HG03460 (cell line): Measurements from ENCODE around the gene LRSAM1.

ENCODE experiments used
- ATAC-seq: cut with Tn5 transposase; IDR thresholded peaks from one replicate; pipeline ENCODE4 v1.9.1; 2021; ENCODE audit not compliant: unreplicated experiment

The LRSAM1 gene

DNA sequence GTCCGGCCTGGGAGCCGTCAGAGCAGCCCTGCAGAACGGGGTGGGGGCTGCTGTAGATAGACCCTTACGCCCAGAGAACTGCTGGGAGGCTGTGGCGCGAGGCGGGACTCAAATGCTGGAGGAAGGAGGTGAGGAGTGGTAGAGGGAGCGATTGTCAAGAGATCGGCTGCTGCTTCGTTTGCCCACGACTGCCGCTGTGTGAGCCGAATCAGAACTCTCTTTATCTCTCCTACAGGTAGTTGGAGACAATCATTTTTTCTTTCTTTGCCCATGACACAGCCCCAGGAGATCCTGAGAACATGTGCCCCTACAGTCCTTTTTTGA, 26.7 kb upstream of the LRSAM1 start:
- ATAC-seq: peak; percentile 24

DNA sequence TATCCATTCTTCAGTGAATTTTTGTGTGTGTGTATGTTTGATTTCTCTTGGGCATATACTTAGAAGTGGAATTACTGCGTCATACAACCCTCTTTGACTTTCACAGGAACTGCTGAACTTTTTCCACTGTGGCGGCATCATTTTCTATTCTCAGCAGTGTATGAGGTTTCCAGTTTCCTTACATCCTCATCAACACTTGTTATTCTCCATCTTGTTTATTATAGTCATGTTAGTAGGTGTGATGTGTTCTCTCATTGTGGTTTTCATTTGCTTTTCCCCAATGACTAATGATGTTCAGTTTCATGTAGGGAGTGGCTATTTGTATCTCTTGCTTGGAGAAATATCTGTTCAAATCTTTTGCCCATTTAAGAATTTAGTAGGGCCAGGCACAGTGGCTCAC, 24.6 kb upstream of the LRSAM1 start:
- no peak for ATAC-seq

DNA sequence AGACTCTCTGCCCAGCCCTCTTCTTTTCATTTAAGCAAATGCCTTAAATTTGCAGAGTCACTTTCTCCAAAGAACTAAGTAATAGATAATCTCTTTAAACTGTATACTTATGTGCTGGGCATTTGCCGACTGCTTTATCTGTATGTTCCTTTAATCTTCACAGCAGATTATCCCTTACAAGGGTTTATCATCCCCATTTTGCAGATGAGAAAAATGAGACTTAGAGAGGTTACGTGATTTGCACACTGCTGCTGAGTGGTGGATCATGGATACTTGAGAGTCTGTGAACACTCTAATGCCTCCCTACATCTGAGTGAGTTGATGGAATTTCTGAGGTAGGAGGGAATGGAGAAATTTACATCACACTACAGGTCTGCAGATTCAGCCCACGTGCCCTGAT, 23.0 kb upstream of the LRSAM1 start:
- ATAC-seq: no peak

DNA sequence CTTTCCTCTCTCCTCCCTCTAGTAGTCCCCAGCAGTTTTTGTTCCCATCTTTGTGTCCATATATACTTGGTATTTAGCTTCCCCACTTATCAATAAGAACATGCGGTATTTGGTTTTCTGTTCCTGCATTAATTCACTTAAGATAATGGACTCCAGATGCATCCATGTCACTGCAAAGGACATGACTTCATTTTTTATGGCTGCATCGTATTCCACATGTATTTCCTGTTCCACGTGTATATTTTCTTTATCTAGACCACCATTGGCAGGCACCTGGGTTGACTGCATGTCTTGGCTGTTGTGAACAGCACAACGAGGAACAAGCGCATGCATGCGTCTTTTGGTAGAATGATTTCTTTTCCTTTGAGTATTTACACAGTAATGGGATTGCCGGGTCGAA, 20.9 kb upstream of the LRSAM1 start:
- ATAC-seq: no peak

DNA sequence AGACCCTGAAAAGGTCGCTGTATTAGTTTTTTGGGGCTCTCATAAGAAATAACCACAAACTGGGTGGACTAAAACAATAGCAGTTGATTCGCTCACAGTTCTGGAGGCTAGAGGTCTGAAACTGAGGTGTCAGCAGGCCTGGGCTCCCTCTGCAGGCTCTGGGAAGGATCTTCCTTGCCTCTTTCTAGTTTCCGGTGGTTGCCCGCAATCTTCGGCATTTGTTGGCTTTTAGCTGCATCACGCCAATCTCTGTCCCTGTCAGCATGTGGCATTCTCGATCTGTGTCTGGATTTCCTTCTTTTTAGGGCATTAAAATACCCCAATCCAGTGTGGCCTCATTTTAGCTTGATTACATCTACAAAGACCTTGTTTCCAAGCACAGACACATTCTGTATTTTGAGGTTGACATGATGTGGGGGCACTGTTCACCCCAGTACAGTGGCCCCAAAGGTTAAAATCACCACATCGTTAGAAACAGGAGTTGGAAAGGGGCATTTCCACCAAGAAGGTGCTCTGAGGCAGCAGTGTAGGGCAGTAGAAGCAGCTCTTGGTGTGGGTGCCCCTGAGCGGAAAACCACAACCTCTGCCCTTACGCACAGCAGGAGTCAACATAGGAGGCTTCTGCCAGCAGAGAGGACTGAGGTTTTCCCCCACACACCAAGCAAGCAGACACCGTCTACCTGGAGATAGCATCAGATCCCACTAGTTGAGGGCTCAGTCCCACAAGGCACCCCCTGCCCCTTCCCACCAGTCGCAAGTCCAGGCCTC, 13.6 kb upstream of the LRSAM1 start:
- no peak for ATAC-seq

DNA sequence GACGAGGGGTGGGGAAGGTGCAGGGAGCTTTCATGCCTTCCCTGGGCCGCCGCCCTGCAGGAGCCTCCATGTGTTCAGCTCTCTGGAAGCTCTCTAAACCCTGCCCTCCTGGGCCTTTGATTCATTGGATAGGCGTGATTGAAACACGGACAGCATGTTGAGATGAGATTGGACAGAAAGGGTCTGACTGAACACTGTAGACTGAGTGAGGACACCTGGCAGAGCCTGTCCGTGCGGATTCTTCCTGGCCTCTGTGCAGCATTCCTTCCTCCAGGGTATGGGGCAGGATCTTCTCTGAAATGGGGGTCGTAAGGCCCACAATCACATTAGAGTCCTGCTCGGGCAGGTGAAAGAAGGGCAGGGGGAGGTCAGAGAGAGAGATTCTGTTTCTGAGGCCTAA, 12.9 kb upstream of the LRSAM1 start:
- ATAC-seq: no peak

DNA sequence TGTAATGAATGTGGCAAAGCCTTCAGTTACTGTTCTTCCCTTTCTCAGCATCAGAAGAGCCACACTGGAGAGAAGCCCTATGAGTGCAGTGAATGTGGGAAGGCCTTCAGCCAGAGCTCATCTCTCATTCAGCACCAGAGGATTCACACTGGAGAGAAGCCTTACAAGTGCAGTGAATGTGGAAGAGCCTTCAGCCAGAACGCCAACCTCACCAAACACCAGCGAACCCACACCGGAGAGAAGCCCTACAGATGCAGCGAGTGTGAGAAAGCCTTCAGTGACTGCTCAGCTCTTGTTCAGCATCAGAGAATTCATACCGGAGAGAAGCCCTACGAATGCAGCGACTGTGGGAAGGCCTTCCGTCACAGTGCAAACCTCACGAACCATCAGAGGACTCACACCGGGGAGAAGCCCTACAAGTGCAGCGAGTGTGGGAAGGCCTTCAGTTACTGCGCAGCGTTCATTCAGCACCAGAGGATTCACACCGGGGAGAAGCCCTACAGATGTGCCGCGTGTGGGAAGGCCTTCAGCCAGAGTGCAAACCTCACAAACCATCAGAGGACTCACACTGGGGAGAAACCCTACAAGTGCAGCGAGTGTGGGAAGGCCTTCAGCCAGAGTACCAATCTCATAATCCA, 6.9 kb upstream of the LRSAM1 start:
- no peak for ATAC-seq

DNA sequence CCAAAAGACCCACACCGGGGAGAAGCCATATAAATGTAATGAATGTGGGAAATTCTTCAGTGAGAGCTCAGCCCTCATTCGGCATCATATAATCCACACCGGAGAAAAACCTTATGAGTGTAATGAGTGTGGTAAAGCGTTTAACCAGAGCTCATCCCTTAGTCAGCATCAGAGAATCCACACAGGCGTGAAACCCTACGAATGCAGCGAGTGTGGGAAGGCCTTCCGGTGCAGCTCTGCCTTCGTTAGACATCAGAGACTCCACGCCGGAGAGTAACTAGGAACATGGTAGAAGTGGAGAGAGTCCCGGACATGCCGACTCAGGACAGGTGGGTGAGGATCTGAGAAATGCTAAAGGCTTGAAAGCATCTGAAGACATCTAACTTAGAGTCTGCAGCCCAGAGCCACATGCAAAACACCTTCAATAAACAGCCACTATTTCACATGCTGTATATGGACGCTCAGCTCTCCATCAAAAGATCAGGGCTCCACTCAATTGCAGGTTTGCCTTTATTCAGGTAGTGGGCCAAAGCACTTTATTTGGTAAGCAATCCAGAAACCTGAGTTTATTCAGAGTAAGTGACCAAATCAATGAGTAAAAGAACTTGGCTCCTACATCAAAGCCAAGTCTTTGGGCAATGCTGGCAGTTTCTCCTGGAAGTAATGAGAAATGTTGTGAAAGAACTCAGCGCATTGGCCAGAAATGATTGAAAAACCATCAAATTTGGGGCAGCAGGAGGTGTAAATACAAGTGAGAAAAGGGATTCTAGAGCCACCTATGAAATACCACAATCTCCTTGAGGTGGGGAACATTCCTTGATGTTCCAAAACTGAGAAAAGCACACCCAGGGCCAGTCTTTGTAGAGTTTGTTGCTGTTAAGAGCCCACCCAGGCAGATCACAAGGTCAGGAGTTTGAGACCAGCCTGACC, 6.1 kb upstream of the LRSAM1 start:
- ATAC-seq: no peak

DNA sequence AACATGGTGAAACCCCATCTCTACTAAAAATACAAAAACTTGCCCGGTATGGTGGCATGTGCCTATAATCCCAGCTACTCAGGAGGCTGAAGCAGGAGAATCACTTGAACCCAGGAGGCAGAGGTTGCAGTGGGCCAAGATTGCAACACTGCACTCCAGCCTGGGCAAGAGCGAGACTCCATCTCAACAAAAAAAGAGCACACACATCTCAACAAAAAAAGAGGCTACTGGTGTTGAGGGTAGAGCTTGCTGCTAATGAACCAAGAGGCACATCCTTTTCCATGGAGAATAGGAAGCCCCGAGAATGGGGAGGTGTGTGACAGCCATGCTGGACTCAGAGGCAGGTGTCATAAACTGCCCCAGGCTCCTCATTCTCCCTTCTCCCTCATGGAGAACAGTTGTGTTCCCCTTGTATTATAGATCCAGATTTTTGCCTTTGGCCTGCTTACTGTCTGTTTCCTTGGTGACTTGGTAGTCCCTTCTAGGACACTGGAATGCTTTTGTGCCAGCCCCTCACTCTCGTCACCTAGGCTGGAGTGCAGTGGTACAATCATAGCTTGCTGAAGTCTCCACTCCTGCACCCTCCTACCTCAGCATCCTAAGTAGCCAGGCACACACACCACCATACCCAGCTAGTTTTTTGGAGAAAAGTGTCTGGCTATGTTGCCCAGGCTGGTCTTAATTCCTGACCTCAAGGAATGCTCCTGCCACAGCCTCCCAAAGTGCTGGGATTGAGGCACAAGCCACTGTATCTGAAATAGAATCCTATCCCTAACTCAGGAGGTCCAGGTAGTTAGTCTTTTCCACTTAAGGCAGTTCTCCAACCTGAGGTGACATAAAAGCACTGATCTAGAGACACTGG, 5.2 kb upstream of the LRSAM1 start:
- ATAC-seq: no peak

DNA sequence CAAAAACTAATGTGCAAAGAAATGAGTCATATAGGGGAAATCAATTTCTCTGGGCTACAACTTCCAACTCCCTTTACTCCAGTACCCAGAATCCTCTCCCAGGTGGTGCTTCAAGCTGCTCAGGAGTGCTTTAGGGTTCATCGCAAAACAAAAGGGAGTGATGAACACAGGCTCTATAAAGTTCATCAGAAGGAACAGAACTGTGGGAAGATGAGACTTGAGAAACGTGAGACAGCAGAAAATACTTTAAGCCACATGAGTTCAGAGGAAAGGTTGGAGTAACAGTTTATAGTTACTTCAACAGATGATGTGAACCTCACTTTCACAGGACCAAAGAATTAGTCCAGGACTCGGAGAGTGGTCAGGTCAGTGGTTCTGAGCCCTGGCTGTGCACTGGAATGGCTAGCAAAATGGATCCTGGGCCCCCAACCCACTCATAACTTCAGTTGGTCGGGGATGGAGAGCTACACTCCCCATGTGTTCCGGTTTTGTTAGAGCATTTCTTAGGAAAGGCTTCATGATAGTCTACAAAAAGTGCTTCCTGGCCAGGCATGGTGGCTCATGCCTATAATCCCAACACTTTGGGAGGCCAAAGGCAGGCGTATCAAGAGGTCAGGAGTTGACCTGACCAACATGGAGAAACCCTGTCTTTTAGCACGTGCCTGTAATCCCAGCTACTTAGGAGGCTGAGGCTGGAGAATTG, 4.4 kb upstream of the LRSAM1 start:
- ATAC-seq: no peak

DNA sequence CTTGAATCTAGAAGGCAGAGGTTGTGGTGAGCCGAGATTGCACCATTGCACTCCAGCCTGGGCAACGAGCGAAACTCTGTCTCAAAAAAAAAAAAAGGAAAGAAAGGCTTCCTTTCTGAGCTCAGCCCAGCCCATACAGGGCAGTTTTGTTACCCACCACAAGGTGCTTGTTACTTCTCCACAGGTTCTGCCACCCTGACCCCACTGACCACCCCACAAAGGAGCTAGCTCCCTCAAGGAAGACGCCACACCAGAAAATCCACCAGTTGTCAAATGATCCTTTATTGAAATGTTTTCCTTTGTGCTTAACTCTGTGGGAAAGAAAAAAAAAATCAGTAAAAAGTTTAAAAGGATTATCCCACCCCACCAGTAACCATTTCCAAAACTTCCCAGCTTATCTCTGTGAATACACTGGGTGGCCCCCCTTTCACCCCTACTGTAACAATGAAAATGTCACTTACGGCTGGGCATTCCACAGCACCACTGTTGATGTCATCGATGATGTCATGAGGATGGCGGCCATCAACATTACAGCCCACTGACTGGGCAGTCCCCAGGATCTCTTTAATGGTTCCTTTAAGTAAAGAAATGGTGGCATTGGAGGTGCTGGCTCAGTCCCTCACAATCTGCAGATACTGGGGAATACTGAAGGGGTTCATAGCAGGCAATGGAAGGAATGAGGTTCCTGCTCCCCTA, 3.7 kb upstream of the LRSAM1 start:
- no peak for ATAC-seq

DNA sequence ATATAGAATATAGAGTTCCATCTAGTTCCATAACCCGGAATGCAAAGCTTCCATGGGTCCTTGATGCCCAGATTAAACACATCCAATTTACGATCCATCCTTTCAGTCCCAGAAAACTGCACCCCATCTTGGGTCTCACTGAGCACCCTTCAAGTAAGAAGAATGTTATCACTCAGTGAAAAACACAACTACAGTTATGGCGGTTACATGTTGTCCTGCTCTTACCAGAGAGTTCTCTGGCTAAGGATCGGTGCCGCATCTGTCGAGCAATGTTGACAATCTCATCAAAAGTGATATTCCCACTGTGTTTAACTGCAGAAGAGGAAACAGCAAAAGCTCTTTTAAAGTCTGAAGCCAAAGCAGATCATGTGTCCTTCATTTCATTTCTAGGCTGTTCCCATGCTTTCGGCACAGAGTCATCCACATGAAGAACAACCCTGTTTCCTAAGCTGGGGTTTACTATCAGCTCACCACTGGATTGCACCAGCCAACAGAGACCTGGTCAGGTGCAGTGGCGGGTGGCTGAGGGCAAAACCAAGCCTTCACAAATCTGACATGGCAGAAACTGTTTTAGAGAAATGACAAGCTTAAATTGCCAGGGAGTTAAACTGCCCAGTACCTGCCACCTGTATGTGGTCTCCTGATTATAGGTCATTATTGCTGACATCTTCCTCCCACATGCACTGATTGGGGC, 3.1 kb upstream of the LRSAM1 start:
- no peak for ATAC-seq

DNA sequence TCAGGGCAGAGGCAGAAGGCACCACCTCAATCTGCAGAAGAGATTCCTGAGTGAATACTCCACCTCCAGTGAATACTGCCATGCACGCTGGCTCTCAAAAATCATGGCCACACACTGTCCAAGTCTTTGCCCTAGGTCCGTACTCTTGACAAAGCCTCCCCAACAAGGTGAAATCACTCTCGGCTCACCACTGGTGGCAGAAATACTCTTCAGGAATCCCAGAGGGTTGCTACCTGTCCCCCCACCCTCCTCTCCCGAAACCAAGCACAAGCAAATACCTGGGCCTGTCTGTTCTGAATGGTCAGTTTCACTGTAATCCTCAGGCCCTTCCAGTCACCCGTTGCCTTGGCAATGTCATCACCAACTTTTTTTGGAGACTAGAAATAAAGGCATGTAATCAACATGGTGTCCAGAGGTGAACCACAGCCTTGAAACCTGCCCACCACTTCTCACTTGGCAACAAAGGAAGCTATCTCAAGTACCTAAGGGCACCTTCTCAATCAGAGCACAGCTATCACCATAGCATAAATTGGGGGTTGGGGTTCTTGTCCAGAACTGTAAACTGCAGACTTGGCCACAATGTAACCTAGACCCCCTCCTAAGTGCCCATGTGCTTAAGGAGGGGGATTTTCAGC, 1.9 kb upstream of the LRSAM1 start:
- ATAC-seq: no peak

DNA sequence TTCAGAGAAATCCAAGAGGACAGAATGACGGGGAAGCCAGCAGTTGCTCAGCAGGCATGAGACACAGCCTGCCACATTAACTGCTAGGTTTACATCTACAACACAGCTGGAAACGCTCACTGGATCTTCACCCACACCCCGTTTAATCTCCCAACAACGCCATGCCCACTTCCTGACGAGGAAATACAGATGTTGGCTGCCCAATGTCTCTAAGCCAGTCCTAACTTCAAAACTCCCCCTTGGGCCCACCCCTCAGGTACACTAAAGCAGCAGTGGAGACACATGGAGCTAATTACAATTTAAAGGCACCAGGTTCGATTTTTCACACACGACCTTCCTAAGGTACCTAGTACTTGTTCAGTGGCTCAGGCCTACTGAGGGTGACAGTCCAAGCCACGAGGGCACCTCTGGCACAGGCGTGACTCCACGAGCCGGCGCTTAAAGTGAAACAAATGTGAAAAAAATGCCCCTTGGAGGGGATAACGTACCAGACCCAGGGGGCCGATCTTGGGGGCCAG, 1.0 kb upstream of the LRSAM1 start:
- ATAC-seq: no peak

DNA sequence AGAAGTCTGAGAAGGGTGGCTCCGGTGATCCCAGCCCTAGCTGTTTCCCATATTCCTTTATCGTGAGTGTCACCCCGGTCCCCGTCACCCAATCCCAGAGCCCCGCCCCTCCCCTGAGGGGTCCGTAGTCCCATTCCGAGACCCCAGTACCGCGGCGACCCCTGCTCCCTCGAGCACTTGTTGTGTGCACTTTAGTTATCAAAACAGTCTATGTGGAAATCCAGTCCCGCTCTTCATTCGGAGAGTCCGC, 223 bp downstream of the LRSAM1 start:
- ATAC-seq: no peak

DNA sequence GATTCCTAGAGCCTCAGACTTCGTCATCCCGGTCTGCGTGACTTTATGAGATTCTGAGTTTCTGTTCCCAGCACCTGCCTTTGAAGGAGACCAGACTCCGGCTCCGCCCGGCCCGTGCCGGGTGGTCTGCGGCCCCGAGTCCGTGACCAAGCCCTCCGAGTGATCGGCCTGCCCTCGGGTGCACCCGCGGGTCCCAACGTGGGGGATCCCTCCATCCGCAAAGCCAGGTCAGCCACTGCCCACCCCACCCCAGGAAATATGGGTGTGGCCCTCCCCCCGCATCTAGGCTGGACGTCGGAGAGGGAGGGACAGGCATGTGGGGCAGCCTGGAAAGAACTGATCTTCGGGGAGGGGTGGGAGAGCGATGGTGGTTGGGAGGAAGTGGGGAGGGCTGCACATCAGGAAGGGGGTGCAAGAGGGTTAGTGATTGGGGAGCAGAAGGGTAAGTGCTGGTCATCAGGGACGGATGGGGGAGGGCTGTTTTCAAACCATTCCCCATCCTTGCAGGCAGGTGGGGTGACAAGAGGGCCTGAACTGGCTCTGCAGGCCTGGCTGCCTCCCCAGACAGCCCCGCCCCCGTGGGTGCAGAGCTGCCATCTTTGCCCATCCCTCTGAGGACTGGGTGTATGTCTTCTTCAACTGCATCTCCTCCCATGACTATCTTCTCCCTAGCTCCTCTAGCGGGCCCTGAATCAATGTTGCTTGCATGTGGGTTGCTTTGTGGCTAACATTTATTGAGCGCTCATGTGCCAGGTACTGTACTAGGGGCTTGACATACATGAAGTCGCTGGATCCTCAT, 747 bp downstream of the LRSAM1 start:
- ATAC-seq: peak; percentile 16

DNA sequence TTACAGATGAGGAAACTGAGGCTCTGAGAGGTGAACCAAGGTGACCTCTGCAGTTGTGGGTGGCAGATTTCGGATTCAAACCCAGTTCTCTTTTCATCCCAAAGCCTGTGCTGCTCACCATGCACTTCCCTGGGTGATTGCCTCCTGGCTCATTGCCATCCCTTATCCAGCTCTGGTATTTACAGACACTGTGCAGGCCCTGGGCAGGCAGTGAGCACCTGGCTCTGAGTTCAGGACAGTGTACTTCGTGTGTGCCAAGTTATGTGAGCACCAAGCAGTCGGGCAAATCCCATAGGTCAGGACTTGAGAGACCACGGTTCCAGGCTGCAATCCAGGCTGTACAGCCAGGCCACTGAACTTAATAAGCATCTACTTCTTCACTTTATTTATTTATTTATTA, 1.4 kb downstream of the LRSAM1 start:
- ATAC-seq: no peak
